Inferior parietal cortex (tissue), 1 donor: ENCODE measurements around the gene ST8SIA5.
A peak's percentile ranks its signal among the peaks of the same experiment; 100 is the strongest.
"Not testable (repeated sequence)": the region's sequence is repeated elsewhere in the genome, so short reads cannot be mapped to it uniquely, and the experiment has no call there.

Experiments used
- DNase-seq: peaks from one replicate; pipeline ENCODE4 v3.0.0-alpha.2; 2016; ENCODE audit errors: extremely low spot score

The ST8SIA5 gene, protein sequence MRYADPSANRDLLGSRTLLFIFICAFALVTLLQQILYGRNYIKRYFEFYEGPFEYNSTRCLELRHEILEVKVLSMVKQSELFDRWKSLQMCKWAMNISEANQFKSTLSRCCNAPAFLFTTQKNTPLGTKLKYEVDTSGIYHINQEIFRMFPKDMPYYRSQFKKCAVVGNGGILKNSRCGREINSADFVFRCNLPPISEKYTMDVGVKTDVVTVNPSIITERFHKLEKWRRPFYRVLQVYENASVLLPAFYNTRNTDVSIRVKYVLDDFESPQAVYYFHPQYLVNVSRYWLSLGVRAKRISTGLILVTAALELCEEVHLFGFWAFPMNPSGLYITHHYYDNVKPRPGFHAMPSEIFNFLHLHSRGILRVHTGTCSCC

DNA sequence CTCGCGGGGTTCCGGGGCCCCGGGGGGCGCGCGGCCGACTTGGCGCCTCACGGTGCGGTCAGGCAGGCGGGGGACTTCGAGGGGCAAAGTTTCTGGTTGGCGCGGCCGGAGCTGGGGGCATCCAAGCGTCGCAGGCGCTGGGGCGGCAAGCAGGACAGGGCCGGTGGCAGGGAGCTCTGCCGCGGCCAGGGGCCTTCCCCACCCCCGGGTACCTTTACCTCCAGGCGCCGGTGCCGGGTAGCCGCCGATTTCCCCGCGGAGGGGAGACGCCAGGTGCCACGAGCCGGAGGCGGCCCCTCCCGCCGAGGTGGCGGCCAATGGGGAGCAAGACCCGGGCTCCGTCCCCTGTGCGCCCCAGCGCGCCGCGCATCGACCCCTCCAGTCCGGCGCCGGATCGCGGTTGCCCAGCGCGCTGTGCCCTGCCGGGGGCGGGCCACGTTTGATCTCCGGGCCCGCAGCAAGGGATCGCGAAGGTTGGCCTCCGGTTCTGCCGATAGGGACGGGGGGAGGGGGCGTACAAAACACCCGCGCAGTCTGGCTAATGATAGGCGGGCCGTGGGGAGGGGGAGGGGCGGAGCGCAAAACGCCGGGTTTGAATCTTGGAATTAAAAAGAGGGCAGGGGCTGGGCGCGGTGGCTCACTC is at the start of gene ST8SIA5:
TSS of gene ST8SIA5 (minus strand) at position 495 of the 643 bp plus-strand sequence. CDS start 545 bp downstream, outside the sequence.
- DNase-seq = no peak

DNA sequence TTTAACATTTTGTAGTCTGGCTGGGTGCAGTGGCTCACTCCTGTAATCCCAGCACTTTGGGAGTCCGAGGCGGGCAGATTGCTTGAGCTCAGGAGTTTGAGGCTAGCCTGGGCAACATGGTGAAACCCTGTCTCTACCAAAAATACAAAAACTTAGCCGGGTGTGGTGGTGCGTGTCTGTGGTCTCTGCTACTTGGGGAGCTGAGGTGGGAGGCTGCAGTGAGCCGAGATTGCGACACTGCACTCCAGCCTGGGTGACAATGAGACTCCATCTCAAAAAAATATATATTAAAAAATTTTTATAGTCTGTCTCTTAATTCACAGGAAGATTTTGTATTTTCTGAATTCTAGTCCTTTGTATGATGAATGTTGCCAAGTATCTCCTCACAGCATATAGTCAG is 39.1 kb upstream of the ST8SIA5 start:
- not testable (repeated sequence) for DNase-seq

DNA sequence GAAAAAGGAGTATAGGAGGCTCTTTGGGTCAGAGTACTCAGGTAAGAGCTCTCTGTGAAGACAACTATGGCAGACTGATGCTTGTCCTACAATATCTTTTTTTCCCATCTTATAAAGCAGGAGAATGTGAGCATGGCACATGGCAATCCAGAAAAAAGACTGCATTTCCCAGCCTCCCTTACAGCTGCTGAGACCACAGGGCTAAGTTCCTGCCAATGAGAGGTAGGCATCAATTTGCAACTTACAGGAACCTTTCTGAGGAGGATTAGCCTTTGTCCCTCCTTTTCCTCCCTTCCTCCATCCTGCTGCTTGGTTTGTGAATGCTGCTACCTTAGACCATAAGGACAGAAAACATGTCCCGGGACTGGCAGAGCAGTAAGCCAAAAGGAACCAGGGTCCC is 37.8 kb upstream of the ST8SIA5 start:
- DNase-seq = no peak

DNA sequence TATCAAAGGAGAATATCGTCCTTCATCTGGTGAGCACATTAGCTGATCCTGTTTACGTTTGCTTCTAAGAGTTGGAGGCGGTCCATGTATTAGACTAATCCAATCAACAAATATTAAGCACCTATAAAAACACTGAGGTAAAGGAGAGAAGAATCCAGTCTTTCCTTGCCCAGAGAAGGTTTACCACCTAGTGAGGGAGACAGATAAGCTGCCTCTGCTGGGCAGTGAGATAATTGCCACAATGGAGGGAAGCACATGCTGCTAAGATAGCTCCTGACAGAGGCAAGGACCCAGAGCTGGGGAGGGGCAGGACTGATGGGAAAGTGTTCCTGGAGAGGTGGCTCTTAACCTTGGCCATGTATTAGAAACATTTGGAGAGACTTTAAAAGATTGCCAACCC is 36.7 kb upstream of the ST8SIA5 start:
- no peak for DNase-seq

DNA sequence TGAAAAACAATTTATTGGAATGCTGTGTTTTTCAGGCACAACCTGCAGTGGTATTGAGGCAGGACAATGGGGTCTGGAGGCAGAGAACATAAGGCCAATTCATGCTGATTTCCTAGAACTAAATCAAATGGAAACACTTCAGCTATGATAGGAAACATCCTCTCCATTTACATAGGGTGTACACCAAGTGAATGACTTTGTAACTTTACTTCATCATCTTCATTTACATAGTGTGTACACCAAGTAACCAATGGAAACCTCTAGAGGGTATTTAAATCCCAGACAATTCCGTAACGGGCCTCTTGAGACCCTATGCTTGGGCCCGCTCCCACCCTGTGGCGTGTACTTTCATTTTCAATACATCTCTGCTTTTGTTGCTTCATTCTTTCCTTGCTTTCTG is 32.2 kb upstream of the ST8SIA5 start:
- DNase-seq = no peak

DNA sequence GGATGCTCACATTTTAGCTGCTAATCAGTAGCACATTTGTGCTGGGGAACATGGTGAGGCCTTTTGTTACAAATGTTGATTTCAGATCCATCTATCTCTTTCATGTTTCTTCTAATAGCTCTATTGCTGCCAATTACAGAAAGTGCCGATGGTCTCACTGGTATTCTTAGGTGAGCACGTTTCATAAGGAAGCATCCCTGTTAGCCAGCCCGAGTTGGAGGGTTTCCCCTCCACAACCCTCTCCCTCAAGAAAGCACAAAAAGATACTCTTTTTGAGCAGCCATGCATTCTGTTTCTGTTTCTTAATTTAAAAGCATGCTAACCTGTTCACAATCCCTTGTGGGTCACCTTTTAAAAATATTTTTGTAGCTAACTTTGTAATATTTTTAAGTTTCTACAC is 30.8 kb upstream of the ST8SIA5 start:
- no peak for DNase-seq

DNA sequence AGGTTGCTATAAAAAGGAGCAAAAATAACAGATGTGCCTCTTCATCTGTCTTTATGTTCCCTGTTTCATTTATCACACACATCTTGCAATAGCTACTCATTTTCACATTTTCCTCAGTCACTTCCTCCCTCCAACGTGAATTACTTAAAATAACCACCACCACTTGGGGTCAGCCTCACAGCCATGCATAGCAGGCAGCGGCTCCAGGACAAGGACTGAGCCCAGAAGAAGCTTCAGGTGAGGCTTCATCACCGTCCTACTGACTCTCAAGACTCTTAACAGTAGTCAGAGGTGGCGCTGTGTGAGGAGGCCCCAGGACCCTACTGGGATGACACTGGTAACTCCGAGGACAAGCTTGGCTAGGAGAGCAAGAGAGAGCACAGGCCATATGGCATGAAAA is 15.5 kb upstream of the ST8SIA5 start:
- DNase-seq = peak; percentile 25

DNA sequence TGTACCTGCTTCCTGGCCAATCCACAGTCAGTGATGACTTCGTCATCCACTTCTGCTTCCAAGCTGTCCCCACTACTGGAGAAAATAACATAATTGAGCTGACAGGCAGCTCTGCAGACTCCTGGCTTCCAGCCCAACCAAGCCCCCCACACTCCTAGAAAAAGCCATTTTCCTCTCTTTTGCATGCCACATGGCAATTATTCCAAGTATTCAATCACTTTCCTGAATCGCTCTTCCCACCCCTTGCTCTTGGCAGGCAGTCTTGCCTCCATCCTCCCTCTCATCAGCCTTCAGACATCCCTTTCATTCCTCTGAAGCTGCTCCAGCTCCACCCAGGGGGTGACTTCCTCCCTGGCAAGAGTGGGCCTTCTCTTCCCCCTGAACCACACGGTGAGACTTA is 14.3 kb upstream of the ST8SIA5 start:
- no peak for DNase-seq

DNA sequence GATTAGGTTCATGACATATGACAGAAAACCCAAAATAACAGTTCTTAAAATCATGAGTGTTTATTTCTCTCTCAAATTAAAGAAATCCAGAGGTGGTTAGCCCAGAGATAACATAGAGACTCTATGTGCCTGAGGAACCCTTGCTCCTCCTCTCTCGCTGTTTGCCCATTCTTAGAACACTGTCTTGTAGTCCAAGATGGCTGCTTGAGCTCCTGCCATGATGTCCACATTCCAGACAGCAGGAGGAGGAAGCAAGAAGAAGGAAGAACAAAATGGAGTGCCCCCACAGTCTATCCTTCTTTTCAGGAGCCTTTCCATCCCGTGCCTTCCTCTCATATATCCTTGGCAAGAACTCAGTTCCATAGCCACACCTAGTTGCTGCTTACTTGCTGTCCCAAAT is 13.9 kb upstream of the ST8SIA5 start:
- DNase-seq = no peak

DNA sequence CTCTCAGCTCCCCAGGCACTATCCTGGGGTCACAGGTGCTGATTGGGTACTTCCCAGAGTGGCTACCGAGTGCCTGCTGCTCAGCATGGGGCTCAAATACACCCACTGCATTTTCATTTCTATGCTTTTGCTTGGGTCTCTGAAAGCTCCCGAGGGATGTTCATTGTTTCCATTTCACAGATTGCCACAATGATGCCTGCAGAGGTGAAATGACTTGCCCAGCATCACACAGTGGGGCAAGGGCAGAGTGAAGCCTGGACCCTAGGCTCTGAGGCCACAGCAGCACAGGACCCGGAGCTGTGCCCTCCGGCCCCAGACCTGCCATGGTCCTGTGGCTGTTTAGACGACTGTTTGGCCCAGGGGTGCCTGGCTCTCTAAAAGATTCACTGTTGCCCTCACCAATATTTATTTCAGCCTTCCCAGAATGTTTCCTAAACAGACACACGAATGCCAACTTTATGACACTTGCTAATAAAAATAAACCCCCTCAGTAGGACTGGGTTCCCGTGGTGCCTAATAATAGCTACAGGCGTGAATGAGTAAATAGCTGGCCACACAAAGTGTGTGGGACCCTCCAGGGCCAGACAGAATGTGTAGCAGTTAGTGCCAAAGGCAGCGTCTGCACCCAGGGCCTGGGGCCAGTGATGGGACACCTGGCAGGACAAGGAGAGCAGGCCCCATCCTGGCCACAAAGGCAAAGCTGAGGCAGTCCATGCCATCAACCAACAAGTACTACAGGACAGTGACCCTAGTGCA is 11.5 kb upstream of the ST8SIA5 start:
- no peak for DNase-seq

DNA sequence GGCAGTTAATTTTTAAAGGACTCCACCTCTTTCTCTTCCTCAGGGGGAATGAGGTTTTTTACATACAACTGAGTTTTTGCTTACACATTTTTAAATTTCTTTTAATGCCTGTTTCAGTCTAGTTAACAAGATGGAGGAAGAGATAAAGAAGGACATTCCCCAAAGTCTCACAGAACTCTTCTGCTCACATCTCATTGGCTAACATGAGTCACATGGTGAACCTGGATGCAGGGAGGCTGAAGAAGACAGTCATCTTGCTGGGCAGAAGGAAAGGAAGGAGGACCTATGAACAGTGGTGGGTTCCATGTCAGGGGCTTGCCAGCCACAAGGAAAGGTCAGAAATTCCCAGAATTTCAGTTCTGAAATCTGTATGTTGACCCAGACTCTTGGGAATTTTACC is 10.4 kb upstream of the ST8SIA5 start:
- no peak for DNase-seq

DNA sequence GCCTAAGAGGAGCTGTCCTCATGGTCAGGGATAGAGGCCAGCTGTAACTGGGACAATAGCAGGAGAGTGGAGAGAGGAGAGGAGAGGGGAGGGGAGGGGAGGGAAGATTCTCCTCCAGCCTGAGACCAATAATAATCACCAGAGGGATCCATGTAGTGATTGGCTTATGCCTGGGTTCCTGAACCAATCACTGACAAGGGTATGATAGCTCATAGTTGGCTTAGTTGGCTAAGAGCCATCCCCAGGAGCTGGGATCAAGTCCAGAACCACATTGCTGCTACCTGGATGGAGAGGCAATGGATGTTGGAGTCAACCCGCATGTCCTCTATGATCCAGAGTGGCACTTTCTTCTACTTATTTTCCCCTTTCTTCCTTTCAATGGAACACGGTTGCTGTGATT is 7.7 kb upstream of the ST8SIA5 start:
- DNase-seq = no peak

DNA sequence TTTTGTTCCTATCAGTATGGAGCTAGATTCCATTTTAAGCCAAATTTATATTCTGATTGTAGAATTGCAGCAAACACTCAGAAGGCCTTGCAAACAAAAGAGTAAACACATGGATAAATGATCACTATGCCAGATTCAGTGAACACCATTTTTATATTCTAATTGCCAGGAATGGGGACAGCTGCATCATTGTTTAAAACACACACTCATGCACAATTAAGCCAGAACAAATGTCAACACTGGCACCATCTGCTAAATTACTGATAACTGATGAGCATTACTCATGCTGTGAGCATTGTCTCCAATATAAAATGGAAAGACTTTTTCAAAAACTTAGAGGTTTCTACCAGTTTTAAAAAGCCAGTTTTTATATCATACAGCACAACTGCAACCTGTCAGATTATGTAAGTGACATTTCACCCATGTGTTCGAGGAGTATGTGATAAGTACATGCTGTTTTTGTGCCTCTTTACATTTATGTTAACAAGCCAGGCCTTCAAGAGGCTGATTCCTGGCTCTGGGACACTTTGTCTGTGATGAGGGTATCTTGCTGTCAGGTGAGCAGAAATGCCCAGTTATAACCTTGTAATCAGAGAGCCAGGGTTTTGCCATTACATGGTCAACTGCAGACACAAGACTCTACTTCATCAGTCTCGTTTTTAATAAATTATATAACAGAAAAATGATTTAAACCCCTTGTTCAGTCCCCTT is 4.4 kb upstream of the ST8SIA5 start:
- peak; percentile 60 for DNase-seq

DNA sequence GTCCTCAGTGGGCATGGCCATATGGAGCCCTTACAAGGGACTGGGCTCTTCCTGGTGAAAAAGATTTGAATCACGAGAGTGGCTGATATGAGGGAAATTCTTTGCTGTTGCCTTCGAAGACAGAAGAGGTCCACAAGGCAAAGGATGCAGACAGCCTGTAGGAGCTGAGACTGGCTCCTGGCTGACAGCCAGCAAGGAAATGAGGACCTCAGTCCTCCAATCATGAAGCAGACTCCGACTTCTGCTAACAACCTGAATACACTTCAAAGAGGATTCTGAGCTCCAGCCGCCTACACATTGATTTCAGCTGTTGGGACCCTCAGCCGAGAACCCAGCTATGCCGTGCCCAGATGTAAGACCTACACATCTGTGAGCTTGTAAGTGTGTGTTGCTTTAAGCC is 3.0 kb upstream of the ST8SIA5 start:
- DNase-seq = no peak

DNA sequence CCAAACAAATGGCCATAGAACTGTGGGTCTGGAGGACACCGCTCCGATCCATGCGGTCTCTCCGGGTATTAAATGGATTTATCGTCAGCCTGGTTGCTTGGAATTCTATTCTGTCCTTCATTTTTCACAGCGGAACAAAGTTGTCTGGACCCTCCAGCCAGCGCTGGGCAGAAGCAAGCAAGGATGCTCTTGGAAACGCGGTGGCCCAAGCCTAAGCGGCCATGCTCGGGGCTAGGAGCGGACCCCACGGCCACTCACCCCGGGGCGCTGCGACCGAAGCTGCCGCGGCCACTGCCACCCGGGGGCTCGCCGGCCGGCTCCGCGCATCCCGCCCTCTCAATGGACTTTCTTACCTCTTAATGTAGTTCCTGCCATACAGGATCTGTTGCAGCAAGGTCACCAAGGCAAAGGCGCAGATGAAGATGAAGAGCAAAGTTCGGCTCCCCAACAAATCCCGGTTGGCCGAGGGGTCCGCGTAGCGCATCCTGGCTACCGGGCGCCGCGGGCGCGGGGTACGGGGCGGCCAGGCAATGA is 761 bp downstream of the ST8SIA5 start:
- DNase-seq = no peak

DNA sequence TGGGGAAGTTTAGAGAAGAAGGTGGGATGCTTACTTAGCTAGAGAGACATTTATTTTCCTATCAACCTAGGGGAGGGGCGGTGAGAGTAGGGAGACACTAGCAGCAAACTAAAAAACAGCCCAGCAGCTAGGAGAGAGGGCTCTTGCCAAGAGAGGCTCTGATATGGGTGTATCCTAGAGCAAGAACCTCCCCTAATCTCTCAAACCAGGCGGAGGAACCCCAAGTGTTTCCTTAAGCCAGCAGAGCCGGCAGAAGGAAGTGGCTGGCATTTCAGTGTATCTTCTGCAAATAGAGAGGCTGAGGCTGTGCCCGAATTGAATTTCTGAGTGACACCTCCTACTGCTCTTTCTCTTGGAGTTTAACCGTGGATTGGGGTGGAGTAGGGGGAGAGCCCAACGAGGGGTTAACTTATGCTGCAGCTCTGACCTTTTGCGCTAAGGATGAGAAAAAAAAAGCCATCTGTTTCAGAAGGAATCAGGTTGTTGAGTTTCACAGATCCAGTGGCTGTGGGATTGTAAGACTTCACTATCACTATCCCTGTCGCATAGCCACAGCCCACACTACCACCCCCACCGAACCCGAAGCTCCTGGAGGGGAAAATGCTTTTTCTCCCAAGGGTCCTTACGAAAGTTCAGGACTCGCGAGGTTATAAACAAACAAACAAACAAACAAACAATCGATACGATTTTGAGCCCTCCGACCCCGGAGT is 1.4 kb downstream of the ST8SIA5 start:
- no peak for DNase-seq

DNA sequence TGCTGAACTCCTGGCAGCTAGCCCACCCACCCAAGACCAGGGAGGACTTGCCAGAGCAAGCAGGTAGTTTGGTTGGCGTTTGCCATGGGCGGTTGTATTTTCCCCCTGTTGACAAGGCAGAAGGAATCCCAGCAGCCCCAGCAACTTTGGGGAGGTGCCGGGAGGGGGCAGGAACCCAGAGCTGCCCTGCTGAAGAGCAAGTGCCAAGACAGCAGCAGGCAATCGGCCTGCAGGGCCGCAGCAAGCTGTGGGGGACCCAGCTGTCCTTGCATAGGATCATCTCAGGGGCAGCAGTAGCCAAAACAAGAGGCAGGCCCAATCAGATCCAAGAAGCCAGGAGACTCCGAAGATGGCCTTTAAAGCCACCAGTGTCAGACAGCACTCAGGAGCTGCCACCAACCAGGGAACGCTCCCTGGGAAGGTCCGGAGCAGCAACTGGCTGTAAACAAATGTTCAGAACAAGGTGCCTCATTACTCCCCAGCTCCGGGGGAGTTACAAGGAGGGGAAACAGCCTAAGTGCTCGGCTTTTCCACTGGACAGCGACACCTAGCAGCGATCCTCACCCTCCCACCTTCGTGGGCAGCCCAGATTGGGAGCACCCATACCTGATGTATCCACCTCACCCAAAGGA is 2.1 kb downstream of the ST8SIA5 start:
- no peak for DNase-seq

DNA sequence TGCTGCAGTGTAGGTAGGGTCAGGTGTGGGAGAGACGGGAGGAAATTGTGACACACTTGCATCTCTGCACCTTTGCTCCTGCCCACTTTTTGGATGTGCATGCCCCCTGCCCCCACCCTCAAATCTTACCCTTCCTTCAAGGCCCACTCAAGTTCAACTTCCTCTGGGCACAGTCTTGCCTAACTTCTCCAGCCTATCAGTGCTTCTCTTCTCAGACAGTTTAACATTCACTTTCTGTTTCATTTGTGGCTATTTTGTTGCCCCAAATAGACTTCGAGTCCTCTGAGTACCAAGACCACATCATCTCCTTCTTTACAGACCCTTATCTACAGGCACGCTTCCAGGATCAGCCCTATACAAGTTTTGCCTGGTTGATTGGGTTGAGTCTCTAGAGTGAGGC is 2.7 kb downstream of the ST8SIA5 start:
- DNase-seq = no peak

DNA sequence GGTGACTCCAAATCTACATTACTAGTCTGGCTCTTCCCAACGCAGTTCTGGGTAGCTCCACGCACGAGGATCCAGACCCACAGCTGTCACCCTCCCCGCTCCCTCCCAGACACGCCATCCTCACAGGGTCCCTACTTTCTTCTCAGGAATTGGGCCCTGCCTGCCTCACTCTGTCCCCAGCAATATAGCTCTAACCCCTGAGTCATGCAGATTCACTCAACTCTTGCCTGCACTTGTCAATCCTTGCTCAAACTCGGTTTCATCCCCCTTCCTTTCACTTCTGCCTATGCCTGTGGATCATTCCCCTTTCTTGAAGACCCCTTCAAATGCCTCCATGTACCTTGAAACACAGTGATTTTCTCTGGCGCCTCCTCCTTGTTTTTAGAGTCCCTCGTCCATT is 5.0 kb downstream of the ST8SIA5 start:
- no peak for DNase-seq

DNA sequence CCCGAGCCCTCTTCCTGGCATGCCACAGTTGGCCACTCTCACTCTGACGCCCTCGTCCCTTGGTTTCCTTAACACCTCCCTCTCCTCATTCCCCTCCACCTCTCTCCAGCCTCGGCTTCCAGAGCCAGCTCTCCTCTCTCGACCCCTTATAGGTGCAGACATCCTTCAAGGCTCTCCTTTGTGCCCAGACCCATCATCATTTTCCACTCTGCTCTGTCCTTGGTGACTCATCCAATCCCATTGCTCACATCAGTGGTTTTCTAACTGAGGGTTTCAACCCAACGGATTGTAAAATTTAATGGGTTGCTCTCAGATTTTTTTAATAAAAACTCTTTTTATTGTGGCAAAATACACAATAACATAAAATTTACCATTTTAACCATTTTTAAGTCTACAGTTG is 6.2 kb downstream of the ST8SIA5 start:
- DNase-seq = no peak

DNA sequence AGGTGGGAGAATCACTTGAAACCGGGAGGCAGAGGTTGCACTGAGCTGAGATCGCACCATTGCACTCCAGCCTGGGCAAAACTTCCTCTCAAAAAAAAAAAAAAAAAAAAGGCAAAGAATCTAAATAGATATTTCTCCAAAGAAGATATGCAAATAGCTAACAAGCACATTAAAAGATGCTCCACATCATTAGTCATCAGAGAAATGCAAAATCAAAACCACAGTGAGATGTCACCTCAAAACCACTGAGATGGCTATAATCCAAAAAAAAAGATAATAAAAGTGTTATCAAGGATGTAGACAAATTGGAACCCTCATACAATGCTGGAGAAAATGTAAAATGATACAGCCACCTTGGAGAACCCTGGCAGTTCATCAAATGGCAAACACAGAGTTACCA is 8.4 kb downstream of the ST8SIA5 start:
- DNase-seq = no peak
